AML-193 (cell line): ENCODE measurements around the gene ERVW-1.
A peak's percentile ranks its signal among the peaks of the same experiment; 100 is the strongest.
"Not testable (repeated sequence)": the region's sequence is repeated elsewhere in the genome, so short reads cannot be mapped to it uniquely, and the experiment has no call there.

ENCODE experiments used
- DNase-seq, 2 experiments: peaks; one replicate each; lab custom pipeline; 2025; lab: John Stamatoyannopoulos, UW

ERVW-1 gene, protein sequence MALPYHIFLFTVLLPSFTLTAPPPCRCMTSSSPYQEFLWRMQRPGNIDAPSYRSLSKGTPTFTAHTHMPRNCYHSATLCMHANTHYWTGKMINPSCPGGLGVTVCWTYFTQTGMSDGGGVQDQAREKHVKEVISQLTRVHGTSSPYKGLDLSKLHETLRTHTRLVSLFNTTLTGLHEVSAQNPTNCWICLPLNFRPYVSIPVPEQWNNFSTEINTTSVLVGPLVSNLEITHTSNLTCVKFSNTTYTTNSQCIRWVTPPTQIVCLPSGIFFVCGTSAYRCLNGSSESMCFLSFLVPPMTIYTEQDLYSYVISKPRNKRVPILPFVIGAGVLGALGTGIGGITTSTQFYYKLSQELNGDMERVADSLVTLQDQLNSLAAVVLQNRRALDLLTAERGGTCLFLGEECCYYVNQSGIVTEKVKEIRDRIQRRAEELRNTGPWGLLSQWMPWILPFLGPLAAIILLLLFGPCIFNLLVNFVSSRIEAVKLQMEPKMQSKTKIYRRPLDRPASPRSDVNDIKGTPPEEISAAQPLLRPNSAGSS

GRCh38 chr7:92477681-92478080 is at the start of gene ERVW-1:
ERVW-1 (minus strand) TSS chr7:92477946; CDS start chr7:92470381, 7,565 bp downstream.
- not testable (repeated sequence) for DNase-seq

DNA sequence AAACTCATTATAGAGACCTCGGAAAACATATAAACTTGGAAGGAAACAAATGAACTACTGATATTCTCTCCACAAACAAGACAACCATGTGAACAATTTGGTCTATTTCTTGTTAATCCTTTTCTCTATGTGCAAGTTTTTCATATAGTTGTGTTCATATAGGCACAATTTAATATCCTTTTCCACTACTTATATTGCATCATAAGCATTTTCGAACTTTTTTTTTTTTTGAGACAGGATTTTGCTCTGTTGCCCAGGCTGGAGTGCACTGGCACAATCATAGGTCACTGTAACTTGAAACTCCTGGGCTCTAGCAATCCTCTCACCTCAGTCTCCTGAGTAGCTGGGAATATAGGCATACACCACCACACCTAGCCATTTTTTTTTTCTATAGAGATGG is 45.4 kb upstream of the ERVW-1 start:
- no peak for DNase-seq

GRCh38 chr7:92520024-92520423 is 42.3 kb upstream of the ERVW-1 start:
- peak; percentile 14 to 15 for DNase-seq

- DNase-seq, result no peak
Measured at GRCh38 chr7:92517631-92518030, 39.9 kb upstream of the ERVW-1 start.

DNA sequence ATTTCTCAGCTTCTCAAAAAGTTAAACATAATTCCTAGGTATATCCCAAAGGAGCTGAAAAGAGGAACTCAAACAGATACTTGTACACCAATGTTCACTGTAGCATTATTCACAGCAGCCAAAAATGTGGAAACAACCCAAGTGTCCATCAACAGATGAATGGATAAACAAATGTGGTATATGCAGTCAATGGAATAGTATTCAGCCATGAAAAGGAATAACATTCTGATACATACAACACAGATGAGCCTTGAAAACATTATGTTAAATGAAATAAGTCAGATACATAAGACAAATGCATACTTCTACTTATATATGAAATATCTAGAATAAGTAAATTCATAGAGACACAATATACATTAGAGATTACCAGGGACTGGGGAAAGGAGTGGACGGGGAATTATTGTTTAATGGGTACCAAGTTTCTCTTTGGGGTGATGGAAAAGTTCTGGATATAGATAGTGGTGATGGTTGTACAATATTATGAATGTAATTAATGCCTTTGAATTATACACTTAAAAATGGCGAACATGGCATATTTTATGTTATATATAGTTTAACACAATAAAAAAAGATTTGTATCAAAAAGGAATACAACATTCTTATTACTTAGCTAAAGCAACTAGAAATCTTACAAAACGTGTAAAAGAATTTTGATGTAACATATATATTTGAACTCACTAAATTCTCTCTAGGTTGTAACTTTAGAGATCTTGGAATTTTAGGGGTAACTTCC is 35.6 kb upstream of the ERVW-1 start:
- no peak for DNase-seq

- no peak for DNase-seq
Measured at GRCh38 chr7:92508946-92509345, 31.2 kb upstream of the ERVW-1 start.

DNA sequence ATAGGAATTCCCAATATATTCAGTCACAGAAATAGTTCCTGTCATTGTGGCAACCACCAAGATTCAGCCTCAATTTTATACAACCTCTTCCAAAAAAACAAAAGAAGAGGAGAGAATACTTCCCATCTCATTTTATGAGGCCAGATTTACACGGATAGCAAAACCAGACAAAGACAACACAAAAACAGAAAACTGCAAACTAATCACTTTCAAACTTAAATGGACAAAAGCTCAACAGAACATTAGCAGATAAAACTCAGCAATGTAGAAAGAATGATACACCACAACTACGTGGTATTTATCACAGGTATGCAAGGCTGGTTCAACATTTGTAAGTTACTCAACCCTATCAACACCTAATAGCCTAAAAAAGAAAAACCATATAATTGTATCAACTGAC is 28.6 kb upstream of the ERVW-1 start:
- DNase-seq, result no peak

GRCh38 chr7:92504563-92504962 is 26.8 kb upstream of the ERVW-1 start:
- no peak for DNase-seq

GRCh38 chr7:92503767-92504166 is 26.0 kb upstream of the ERVW-1 start:
- no peak for DNase-seq

- DNase-seq, result no peak
Measured at GRCh38 chr7:92498557-92498956, 20.8 kb upstream of the ERVW-1 start.

DNA sequence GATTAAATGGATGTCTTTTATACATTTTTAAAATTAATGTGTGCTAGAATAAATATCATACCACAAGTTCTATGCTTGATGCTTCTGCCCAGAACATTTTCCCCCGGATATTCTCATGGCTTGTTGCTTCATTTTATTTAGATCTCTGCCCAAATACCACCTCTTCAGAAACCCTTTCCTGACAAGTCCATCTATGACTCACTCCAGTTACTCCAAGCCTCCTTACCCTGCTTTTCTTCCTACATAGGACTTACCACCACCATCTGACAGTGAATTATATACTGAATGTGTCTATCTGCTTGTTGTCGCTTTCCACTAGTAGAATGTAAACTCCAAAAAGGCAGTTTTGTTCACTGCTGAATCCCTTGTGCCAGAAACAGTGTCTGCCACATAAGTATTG is 19.1 kb upstream of the ERVW-1 start:
- no peak for DNase-seq

GRCh38 chr7:92489634-92490033 is 11.9 kb upstream of the ERVW-1 start:
- no peak for DNase-seq

DNA sequence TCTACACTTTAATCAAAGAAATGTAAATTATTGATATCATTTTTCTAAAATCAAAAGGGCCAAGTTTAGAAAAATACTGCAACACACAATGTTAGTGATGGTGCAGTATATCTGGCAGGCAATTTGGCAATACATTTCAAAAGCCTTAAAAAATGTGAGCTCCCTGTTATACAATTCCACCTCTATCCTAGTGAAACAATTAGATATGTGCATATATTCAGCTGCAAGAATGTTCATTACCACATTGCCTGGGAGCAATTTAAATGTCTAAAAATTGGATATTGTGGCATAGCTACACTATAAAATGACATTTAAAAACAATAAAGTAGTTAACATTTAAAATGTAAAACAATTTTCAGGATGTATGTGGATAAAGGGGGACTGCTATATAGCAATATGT is 10.1 kb upstream of the ERVW-1 start:
- DNase-seq, result no peak

DNA sequence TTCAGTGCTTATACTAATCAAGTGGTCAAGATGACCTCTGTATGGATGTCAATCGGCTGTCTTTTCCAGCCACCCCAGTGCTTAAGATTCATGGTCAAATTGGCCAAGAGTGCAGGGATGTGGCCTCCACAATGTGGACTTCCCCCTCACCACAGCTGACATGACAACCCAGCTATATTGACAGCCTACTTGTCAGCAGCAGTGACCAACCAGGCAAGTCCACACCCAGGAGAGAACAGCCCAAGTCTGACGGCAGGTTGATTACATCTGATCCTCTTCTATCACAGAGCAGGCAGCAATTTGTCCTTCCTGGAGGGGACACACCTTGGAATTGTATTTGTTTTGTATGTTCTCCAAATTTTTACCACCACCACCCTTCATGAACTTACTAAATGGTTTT is 8.2 kb upstream of the ERVW-1 start:
- DNase-seq, result no peak

DNA sequence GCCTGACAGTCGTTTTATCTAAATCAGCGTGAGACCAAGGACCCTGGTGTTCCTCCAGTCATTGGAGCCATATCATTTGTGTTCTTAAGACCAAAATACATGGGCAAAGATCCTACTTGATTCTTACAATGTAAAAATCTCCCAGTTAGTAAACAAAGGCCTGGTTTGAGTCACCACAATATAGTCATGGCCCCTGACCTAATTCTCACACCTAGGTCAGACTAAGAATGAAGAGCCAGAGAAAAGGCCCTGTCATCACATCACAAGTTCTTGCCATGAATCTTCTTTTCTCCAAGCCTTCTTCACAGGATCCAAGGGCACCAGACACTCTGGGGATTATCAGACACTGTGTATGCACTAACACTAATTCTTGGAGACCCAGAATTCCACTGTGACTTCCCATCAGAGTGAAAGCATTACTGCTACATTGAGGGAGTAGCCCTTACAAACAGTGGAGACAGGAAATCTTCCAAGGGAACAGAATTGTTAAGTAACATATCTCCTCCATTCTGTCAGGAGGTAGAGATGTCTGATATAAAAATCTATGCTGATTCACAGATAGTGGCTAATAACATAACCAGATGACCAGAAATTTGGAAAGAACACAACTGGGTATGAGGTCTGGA is 7.6 kb upstream of the ERVW-1 start:
- DNase-seq, result no peak

GRCh38 chr7:92484226-92484625 is 6.5 kb upstream of the ERVW-1 start:
- not testable (repeated sequence) for DNase-seq

DNA sequence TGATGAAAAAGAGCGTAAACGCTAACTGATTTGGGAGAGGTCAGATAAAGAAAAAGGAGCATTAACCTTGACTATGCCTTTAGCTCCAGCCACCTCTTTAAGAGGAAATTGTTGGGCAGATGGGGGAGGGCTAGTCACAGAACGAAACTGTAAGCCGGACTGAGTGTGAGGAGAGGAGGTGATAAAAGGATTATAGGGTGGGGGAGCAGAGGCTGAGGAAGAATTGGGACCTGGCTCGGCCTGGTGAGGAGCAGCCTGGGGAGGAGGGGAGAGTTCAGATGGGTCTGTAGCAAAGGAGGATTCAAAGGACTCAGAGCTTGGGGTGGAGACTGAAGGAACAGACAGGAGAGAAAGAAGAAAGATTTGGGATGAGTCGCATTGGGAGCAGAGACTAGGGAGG is 5.9 kb upstream of the ERVW-1 start:
- DNase-seq, result not testable (repeated sequence)

- not testable (repeated sequence) for DNase-seq
Measured at GRCh38 chr7:92479146-92479545, 1.4 kb upstream of the ERVW-1 start.

- no peak for DNase-seq
Measured at GRCh38 chr7:92478711-92479110, 965 bp upstream of the ERVW-1 start.

GRCh38 chr7:92478095-92478494 is 349 bp upstream of the ERVW-1 start:
- no peak for DNase-seq

DNA sequence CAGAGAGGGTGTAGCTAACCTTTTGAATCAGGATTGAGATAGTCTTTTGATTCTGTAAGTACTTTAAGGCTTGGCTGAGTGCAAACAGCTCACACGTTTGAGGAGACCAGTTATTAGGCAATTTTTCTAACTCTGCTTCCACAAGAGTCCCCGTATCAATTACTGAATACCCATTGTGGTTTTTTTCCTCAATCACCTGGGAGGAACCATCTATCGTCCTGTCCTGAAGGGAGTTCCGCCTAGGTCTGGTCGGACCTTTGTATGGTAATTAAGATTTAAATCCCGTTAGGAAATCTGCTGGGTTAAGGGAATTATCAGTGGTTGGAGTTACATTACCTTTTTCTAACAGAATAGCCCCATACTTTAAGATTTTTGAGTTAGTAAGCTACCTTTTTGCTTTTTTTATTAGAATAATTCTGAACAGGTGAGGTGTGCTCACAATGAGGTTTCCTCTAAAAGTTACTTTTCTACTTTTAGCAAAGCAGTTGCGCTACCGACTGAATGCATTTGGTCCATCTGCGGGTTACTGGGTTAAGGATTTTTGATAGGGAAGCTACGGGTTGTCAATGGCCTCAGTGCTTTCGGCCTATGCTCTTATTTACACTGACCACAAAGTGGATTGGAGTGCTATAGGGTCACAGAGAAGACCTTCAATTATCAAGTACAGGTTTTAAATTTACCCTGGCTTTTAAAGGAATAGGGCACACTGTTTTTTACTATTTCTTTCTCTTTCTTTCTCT is 1.7 kb downstream of the ERVW-1 start:
- DNase-seq, result not testable (repeated sequence)

GRCh38 chr7:92475261-92475770 is 2.4 kb downstream of the ERVW-1 start:
- DNase-seq, result not testable (repeated sequence)
